ENCODE data around the gene TRAF4. TPM values are rescaled to one million over a fixed set of nuclear protein-coding genes. Genes with fewer than 3 reads are reported as not detected.

Gene TRAF4
- total and polyA plus RNA-seq, 9 of the 15 experiments (the other 6 are each of a cell fraction or from before 2014, with no cell fraction given), result 2.4 to 147 (median 72.4) TPM

- TF ChIP-seq ZFP30 (CRISPR knock-in tag; IDR thresholded peaks at IDR 0.05; ENCODE audit: borderline replicate concordance) (no peak), NFATC3 (IDR thresholded peaks at IDR 0.05) (no peak), ID3 (CRISPR knock-in tag; IDR thresholded peaks at IDR 0.05) (no peak), ID3 (tag; IDR thresholded peaks at IDR 0.05) (peak; percentile 65), GTF2A2 (tag; IDR thresholded peaks at IDR 0.05) (no peak), CREB3L1 (IDR thresholded peaks at IDR 0.05; ENCODE audit: borderline replicate concordance, low read depth) (peak; percentile 83), MEIS2 (IDR thresholded peaks at IDR 0.05; ENCODE audit: partially characterized antibody) (no peak), L3MBTL2 (IDR thresholded peaks at IDR 0.05) (peak; percentile 95), ELK1 (CRISPR knock-in tag; IDR thresholded peaks at IDR 0.05) (no peak), BCOR (IDR thresholded peaks at IDR 0.05) (no peak), ETV1 (tag; conservative IDR thresholded peaks at IDR 0.05; ENCODE audit: low read depth) (peak; percentile 28; the same call in 1 of the 2 replicates), JUND (IDR thresholded peaks at IDR 0.05; ENCODE audit: borderline replicate concordance, low read depth, low read length) (no peak), JUND (tag; IDR thresholded peaks at IDR 0.05; ENCODE audit: borderline replicate concordance, low read depth, low read length) (no peak), ZNF277 (CRISPR knock-in tag; IDR thresholded peaks at IDR 0.05; ENCODE audit: borderline replicate concordance) (no peak), RERE (CRISPR knock-in tag; IDR thresholded peaks at IDR 0.05; ENCODE audit: borderline replicate concordance) (no peak), HDAC8 (tag; IDR thresholded peaks at IDR 0.05) (no peak)
Measured at GRCh38 chr17:28725660-28726225, 18.1 kb upstream of the TRAF4 start (continued).

Measured in K562 (cell line).